Measurements from ENCODE around the gene LETM1.

LETM1 gene

GRCh38 chr4:1833307-1834046, 22.5 kb downstream of the LETM1 start:
- CTCF ChIA-PET, result interaction anchor here (0.8 to 4.9 kb wide), 3 partner anchors 12 to 67 kb away, joined by 3 to 29 read pairs (median 4); no protein-coding TSS in a partner anchor
- peaks cover 0 to 6% (median 3%) of the 10 kb centered on the region in 4 experiments for H3K4me1 ChIP-seq (ENCODE audit: control extremely low read depth in 1 of 4, control insufficient read depth in 4 of 4, insufficient read depth in 4 of 4, low read length in 3 of 4)
- no peaks in the 10 kb centered on the region for H3K27me3 ChIP-seq (replicated peaks in 2 of 5; ENCODE audit: control insufficient read depth in 4 of 5, insufficient read depth in 5 of 5, low read length in 4 of 5)
- no peak overlapping the region for H3K4me3 ChIP-seq (ENCODE audit: control insufficient read depth in 1 of 7, extremely low read depth in 1 of 7, insufficient read depth in 4 of 7, low read depth in 2 of 7, low read length in 6 of 7)
- POLR2A ChIA-PET, result no interaction called here
- H3K36me3 ChIP-seq (ENCODE audit: control insufficient read depth in 4 of 4, insufficient read depth in 4 of 4, low read length in 3 of 4), result peaks cover 7 to 75% (median 51%) of the 10 kb centered on the region in 4 experiments
- no peak overlapping the region for H3K27ac ChIP-seq (ENCODE audit: insufficient read depth in 1 of 2, low read depth in 1 of 2, low read length in 2 of 2, poor library complexity in 1 of 2, severe bottlenecking in 2 of 2)
- no peak for DNase-seq
- H3K9me3 ChIP-seq (ENCODE audit: control extremely low read depth in 1 of 5, control insufficient read depth in 4 of 5, insufficient read depth in 2 of 5, low read depth in 1 of 5, low read length in 4 of 5), result no peaks in the 10 kb centered on the region
- 95% methylated on average over 12 of the region's 14 CpGs for WGBS (ENCODE audit: insufficient coverage)

GRCh38 chr4:1832690-1833089, 23.3 kb downstream of the LETM1 start:
- ChIA-PET POLR2A (no interaction called here), CTCF (interaction anchor here (0.8 to 4.9 kb wide), 5 partner anchors 12 to 67 kb away, joined by 3 to 29 read pairs (median 4); no protein-coding TSS in a partner anchor)
- Histone ChIP-seq H3K27ac (ENCODE audit: insufficient read depth in 1 of 2, low read depth in 1 of 2, low read length in 2 of 2, poor library complexity in 1 of 2, severe bottlenecking in 2 of 2) (no peak overlapping the region), H3K9me3 (ENCODE audit: control extremely low read depth in 1 of 5, control insufficient read depth in 4 of 5, insufficient read depth in 2 of 5, low read depth in 1 of 5, low read length in 4 of 5) (no peaks in the 10 kb centered on the region), H3K27me3 (replicated peaks in 2 of 5; ENCODE audit: control insufficient read depth in 4 of 5, insufficient read depth in 5 of 5, low read length in 4 of 5) (no peaks in the 10 kb centered on the region), H3K4me3 (ENCODE audit: control insufficient read depth in 1 of 7, extremely low read depth in 1 of 7, insufficient read depth in 4 of 7, low read depth in 2 of 7, low read length in 6 of 7) (no peak overlapping the region), H3K36me3 (ENCODE audit: control insufficient read depth in 4 of 4, insufficient read depth in 4 of 4, low read length in 3 of 4) (peaks cover 7 to 68% (median 48%) of the 10 kb centered on the region in 4 experiments), H3K4me1 (ENCODE audit: control extremely low read depth in 1 of 4, control insufficient read depth in 4 of 4, insufficient read depth in 4 of 4, low read length in 3 of 4) (peaks cover 0 to 6% (median 3%) of the 10 kb centered on the region in 4 experiments)
- WGBS (ENCODE audit: insufficient coverage), result 95% methylated on average over 12 of the region's 18 CpGs
- no peak for DNase-seq

GRCh38 chr4:1831331-1831730, 24.6 kb downstream of the LETM1 start:
- CTCF ChIA-PET, result interaction anchor here (1.1 to 4.9 kb wide), 10 partner anchors 10 to 140 kb away, joined by 3 to 29 read pairs (median 4); no protein-coding TSS in a partner anchor
- peaks cover 0 to 6% (median 3%) of the 10 kb centered on the region in 4 experiments for H3K4me1 ChIP-seq (ENCODE audit: control extremely low read depth in 1 of 4, control insufficient read depth in 4 of 4, insufficient read depth in 4 of 4, low read length in 3 of 4)
- WGBS (ENCODE audit: insufficient coverage), result 99% methylated on average over 7 of the region's 8 CpGs
- H3K36me3 ChIP-seq (ENCODE audit: control insufficient read depth in 4 of 4, insufficient read depth in 4 of 4, low read length in 3 of 4), result peaks cover 7 to 65% (median 47%) of the 10 kb centered on the region in 4 experiments
- no peak for DNase-seq
- no peaks in the 10 kb centered on the region for H3K9me3 ChIP-seq (ENCODE audit: control extremely low read depth in 1 of 5, control insufficient read depth in 4 of 5, insufficient read depth in 2 of 5, low read depth in 1 of 5, low read length in 4 of 5)
- no peak overlapping the region for H3K27ac ChIP-seq (ENCODE audit: insufficient read depth in 1 of 2, low read depth in 1 of 2, low read length in 2 of 2, poor library complexity in 1 of 2, severe bottlenecking in 2 of 2)
- no peaks in the 10 kb centered on the region for H3K27me3 ChIP-seq (replicated peaks in 2 of 5; ENCODE audit: control insufficient read depth in 4 of 5, insufficient read depth in 5 of 5, low read length in 4 of 5)
- H3K4me3 ChIP-seq (ENCODE audit: control insufficient read depth in 1 of 7, extremely low read depth in 1 of 7, insufficient read depth in 4 of 7, low read depth in 2 of 7, low read length in 6 of 7), result no peak overlapping the region
- POLR2A ChIA-PET, result no interaction called here

GRCh38 chr4:1830642-1831228, 25.2 kb downstream of the LETM1 start:
- H3K36me3 ChIP-seq (ENCODE audit: control insufficient read depth in 4 of 4, insufficient read depth in 4 of 4, low read length in 3 of 4), result peaks cover 5 to 67% (median 46%) of the 10 kb centered on the region in 4 experiments
- CTCF ChIA-PET, result interaction anchor here (0.9 to 2.4 kb wide), 12 partner anchors 10 to 139 kb away, joined by 3 to 9 read pairs (median 4); no protein-coding TSS in a partner anchor
- 76% methylated on average over 6 of the region's 8 CpGs for WGBS (ENCODE audit: insufficient coverage)

GRCh38 chr4:1830234-1830633, 25.7 kb downstream of the LETM1 start:
- H3K9me3 ChIP-seq (ENCODE audit: control extremely low read depth in 1 of 5, control insufficient read depth in 4 of 5, insufficient read depth in 2 of 5, low read depth in 1 of 5, low read length in 4 of 5), result no peaks in the 10 kb centered on the region
- 93% methylated on average over 2 of the region's 3 CpGs for WGBS (ENCODE audit: insufficient coverage)
- H3K27ac ChIP-seq (ENCODE audit: insufficient read depth in 1 of 2, low read depth in 1 of 2, low read length in 2 of 2, poor library complexity in 1 of 2, severe bottlenecking in 2 of 2), result no peak overlapping the region
- H3K36me3 ChIP-seq (ENCODE audit: control insufficient read depth in 4 of 4, insufficient read depth in 4 of 4, low read length in 3 of 4), result peaks cover 5 to 67% (median 45%) of the 10 kb centered on the region in 4 experiments
- no peak overlapping the region for H3K4me3 ChIP-seq (ENCODE audit: control insufficient read depth in 1 of 7, extremely low read depth in 1 of 7, insufficient read depth in 4 of 7, low read depth in 2 of 7, low read length in 6 of 7)
- CTCF ChIA-PET, result interaction anchor here (0.9 to 2.4 kb wide), 10 partner anchors 12 to 139 kb away, joined by 3 to 9 read pairs (median 3); no protein-coding TSS in a partner anchor
- H3K4me1 ChIP-seq (ENCODE audit: control extremely low read depth in 1 of 4, control insufficient read depth in 4 of 4, insufficient read depth in 4 of 4, low read length in 3 of 4), result peaks cover 0 to 6% (median 3%) of the 10 kb centered on the region in 4 experiments
- POLR2A ChIA-PET, result interaction anchor here (0.6 to 0.9 kb wide), 2 partner anchors 84 to 1135 kb away, joined by 3 to 5 read pairs; no protein-coding TSS in a partner anchor
- no peaks in the 10 kb centered on the region for H3K27me3 ChIP-seq (replicated peaks in 2 of 5; ENCODE audit: control insufficient read depth in 4 of 5, insufficient read depth in 5 of 5, low read length in 4 of 5)
- no peak for DNase-seq

More at GRCh38 chr4:1830642-1831228, 25.2 kb downstream of the LETM1 start:
- Histone ChIP-seq H3K27me3 (replicated peaks in 2 of 5; ENCODE audit: control insufficient read depth in 4 of 5, insufficient read depth in 5 of 5, low read length in 4 of 5) (no peaks in the 10 kb centered on the region), H3K4me1 (ENCODE audit: control extremely low read depth in 1 of 4, control insufficient read depth in 4 of 4, insufficient read depth in 4 of 4, low read length in 3 of 4) (peaks cover 0 to 6% (median 3%) of the 10 kb centered on the region in 4 experiments), H3K9me3 (ENCODE audit: control extremely low read depth in 1 of 5, control insufficient read depth in 4 of 5, insufficient read depth in 2 of 5, low read depth in 1 of 5, low read length in 4 of 5) (no peaks in the 10 kb centered on the region), H3K4me3 (ENCODE audit: control insufficient read depth in 1 of 7, extremely low read depth in 1 of 7, insufficient read depth in 4 of 7, low read depth in 2 of 7, low read length in 6 of 7) (no peak overlapping the region), H3K27ac (ENCODE audit: insufficient read depth in 1 of 2, low read depth in 1 of 2, low read length in 2 of 2, poor library complexity in 1 of 2, severe bottlenecking in 2 of 2) (no peak overlapping the region)
- POLR2A ChIA-PET, result interaction anchor here (0.6 to 0.9 kb wide), 2 partner anchors 84 to 1134 kb away, joined by 3 to 5 read pairs; no protein-coding TSS in a partner anchor
- peak in 2 of 3 donors; percentile 43 to 54 for DNase-seq

- Histone ChIP-seq H3K27me3 (replicated peaks in 2 of 5; ENCODE audit: control insufficient read depth in 4 of 5, insufficient read depth in 5 of 5, low read length in 4 of 5) (no peaks in the 10 kb centered on the region), H3K9me3 (ENCODE audit: control extremely low read depth in 1 of 5, control insufficient read depth in 4 of 5, insufficient read depth in 2 of 5, low read depth in 1 of 5, low read length in 4 of 5) (no peaks in the 10 kb centered on the region), H3K27ac (ENCODE audit: insufficient read depth in 1 of 2, low read depth in 1 of 2, low read length in 2 of 2, poor library complexity in 1 of 2, severe bottlenecking in 2 of 2) (no peak overlapping the region), H3K36me3 (ENCODE audit: control insufficient read depth in 4 of 4, insufficient read depth in 4 of 4, low read length in 3 of 4) (peaks cover 0 to 70% (median 46%) of the 10 kb centered on the region in 4 experiments), H3K4me1 (ENCODE audit: control extremely low read depth in 1 of 4, control insufficient read depth in 4 of 4, insufficient read depth in 4 of 4, low read length in 3 of 4) (peaks cover 0 to 6% (median 3%) of the 10 kb centered on the region in 4 experiments), H3K4me3 (ENCODE audit: control insufficient read depth in 1 of 7, extremely low read depth in 1 of 7, insufficient read depth in 4 of 7, low read depth in 2 of 7, low read length in 6 of 7) (no peak overlapping the region)
- POLR2A ChIA-PET, result no interaction called here
- 97% methylated on average over 29 of the region's 30 CpGs for WGBS (ENCODE audit: insufficient coverage)
- DNase-seq, result no peak
- CTCF ChIA-PET, result interaction anchor here (1.6 kb wide), 1 partner anchor 72 kb away, joined by 5 read pairs; no protein-coding TSS in a partner anchor
Observed at GRCh38 chr4:1826531-1827350, 29.2 kb downstream of the LETM1 start.

Measured in common myeloid progenitor, CD34-positive (primary cell).